Spinal cord (tissue), 10 donors: ENCODE results near the gene GHR. TPM values are rescaled to one million over a fixed set of nuclear protein-coding genes. Genes with fewer than 3 reads are reported as not detected.

Experiments
- DNase-seq, 6 donors: peaks; one replicate each; pipeline versions ENCODE4 v3.0.0 to v3.0.0-alpha.2; 2013 to 2015; ENCODE audit warnings: low spot score in 6 of 6, low read depth in 4 of 6
- H3K27ac ChIP-seq: one replicate; pipeline ENCODE4 v1.5.1; 2013; ENCODE audit warnings: low read depth, low read length, control low read depth
- H3K27me3 ChIP-seq: one replicate; pipeline ENCODE4 v1.6.1; 2013; ENCODE audit warnings: low read length; ENCODE audit not compliant: control insufficient read depth, insufficient read depth
- H3K36me3 ChIP-seq: one replicate; pipeline ENCODE4 v1.6.1; 2013; ENCODE audit warnings: low read length; ENCODE audit not compliant: control insufficient read depth, insufficient read depth
- H3K4me1 ChIP-seq: one replicate; pipeline ENCODE4 v1.6.1; 2013; ENCODE audit warnings: low read length; ENCODE audit not compliant: control insufficient read depth, insufficient read depth
- H3K4me3 ChIP-seq: one replicate; pipeline ENCODE4 v1.5.1; 2013; ENCODE audit warnings: low read depth, low read length, control low read depth
- H3K9me3 ChIP-seq: one replicate; pipeline ENCODE4 v1.6.1; 2013; ENCODE audit warnings: low read length; ENCODE audit not compliant: control insufficient read depth, insufficient read depth
- WGBS: methylation state at CpG from one replicate; pipeline ENCODE4 v1.1.5; 2013; ENCODE audit warnings: missing lambda C conversion rate; ENCODE audit not compliant: insufficient coverage; 5-methylcytosine and 5-hydroxymethylcytosine counted together
- long read RNA-seq, 4 donors: transcript quantifications; one replicate each; lab custom pipeline, GENCODE V29; 2026
- polyA plus RNA-seq, 2 donors: library from polyadenylated mRNA; unstranded; fragments of 120-200 nt; gene quantifications; one replicate each; pipeline ENCODE4 v1.2.1, GENCODE V29; 2013; ENCODE audit not compliant: insufficient read length in 2 of 2
- total RNA-seq, 2 donors: library from RNA; depleted of rRNA in 1 of 2; stranded (reverse); fragments of 120-200 nt in 1 of 2; fragments of >200 nt in 1 of 2; gene quantifications; one replicate each; pipeline versions ENCODE4 v1.2.3 to v1.2.4, GENCODE V29; 2013 to 2014
- donor health status: healthy.

The GHR gene
- total RNA-seq: 10 to 100 TPM; 12.2 to 12.7 TPM
- polyA plus RNA-seq: 10 to 100 TPM in 1 of 2 donors, 1 to 10 TPM in 1; 9.9 to 11.3 TPM
- long read RNA-seq, donor 1: 0 reads
- long read RNA-seq, donor 2, partial matches to known transcripts: 5 of 5 reads
- long read RNA-seq, donor 2, other reads (novel, unspliced or antisense): 0 of 5 reads
- long read RNA-seq, donor 3: 0 reads
- long read RNA-seq, donor 4, full-length matches to known transcripts: 2 of 2 reads
- long read RNA-seq, donor 4, partial matches to known transcripts: 0 of 2 reads
- long read RNA-seq, donor 4, other reads (novel, unspliced or antisense): 0 of 2 reads

DNA sequence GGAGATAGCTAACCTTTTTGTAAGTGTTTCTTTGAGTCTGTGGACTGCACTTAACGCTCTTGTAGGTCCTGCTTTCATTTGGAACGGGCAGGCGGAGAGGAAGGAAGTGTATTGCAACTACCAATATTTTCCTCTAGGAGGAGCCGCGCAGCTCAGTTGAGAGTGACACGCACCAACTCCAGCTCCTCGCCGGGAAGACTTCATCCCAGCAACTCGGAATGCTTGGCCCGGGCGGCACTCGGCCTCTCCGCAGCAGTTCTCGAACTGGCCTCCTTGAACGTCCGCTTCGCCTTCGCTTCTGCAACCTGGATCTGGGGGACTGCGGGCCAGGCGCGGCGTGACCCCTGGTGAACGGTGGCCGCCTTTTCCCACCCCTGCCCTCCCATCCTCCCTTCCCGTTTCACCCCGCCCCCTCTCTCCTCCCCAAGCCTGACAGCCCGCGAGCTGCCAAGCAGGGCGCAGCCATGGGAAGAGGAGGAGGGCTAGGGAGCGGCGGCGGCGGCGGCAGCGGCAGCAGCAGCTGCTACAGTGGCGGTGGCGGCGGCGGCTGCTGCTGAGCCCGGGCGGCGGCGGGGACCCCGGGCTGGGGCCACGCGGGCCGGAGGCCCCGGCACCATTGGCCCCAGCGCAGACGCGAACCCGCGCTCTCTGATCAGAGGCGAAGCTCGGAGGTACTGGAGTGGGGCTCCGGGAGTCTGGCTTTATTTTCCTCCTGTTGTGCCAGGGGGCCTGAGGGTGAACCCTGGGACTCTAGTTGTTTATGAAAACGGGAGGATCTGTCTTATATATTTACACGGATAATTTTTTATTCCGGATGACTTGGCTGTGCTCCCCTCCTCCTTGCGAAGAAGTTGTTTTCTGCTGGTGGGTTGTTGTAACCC is at the start of gene GHR:
Gene GHR, plus strand, starts transcription at position 155 of the 881 bp plus-strand sequence. CDS start 142,436 bp downstream, outside the sequence.
- Histone ChIP-seq H3K9me3 (no peaks in the 10 kb centered on the region), H3K36me3 (no peaks in the 10 kb centered on the region), H3K27ac (peak within 1 kb of the TSS; percentile 82), H3K27me3 (peaks cover 3% of the 10 kb centered on the region), H3K4me3 (peak within 1 kb of the TSS; percentile 57), H3K4me1 (peaks cover 13% of the 10 kb centered on the region)
- DNase-seq: peak; percentile 66 to 97 (median 80)
- 0% methylated on average over 45 of the region's 60 CpGs for WGBS

DNA sequence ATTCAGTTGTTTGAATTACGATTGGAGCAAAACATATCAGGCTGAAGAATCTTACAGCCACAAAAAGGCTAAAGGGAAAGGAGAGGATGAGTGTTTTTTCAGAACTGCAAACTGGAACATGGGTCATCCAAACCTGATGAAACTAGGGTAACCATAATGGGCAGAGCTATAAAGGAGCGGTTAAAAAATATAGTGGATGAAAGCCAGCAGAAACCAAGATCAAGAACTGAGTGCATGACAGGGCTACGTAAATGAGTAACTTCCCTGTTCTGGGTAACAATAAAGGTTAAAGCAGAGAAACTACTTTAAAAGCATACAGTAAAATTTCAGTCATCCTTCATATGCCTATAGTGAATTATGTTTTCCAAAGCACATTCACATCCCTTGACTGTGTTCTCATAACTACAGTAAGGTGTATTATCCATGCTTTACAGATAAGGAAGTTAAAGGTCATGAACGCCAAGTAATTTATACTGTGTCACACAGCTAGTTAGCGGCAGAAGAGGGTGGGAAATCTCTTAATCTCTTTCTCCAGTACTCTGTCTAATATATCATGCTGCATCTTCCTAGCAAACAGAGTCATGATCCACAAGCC is 48.5 kb upstream of the GHR start:
- Histone ChIP-seq H3K4me3 (no peak overlapping the region), H3K4me1 (no peaks in the 10 kb centered on the region), H3K36me3 (no peaks in the 10 kb centered on the region), H3K27ac (no peak overlapping the region), H3K9me3 (no peaks in the 10 kb centered on the region), H3K27me3 (no peaks in the 10 kb centered on the region)
- 100% methylated on average over 2 of the region's 5 CpGs for WGBS
- DNase-seq: no peak

DNA sequence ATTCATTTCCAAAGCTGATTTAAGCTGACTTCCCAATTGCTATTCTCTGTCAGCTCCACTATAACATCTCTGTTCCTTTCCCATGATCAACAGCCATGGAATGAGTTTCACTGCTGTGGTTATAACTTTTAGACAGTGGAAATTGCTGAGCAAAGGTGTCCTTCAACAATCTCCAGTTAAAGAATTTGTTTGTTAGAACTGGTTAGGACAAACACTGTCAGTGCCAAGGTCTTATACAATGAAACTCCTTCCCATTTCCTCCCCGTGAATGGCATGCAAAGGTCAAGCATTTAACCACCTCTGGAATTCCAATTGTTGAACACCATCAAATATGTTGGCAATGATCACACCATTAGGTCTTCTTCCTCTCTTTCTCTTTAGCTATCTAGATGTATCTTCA is 45.7 kb upstream of the GHR start:
- Histone ChIP-seq H3K4me3 (no peak overlapping the region), H3K9me3 (no peaks in the 10 kb centered on the region), H3K27me3 (no peaks in the 10 kb centered on the region), H3K27ac (no peak overlapping the region), H3K36me3 (no peaks in the 10 kb centered on the region), H3K4me1 (no peaks in the 10 kb centered on the region)
- DNase-seq: no peak
- 33% methylated on average over 1 of the region's 1 CpG for WGBS

DNA sequence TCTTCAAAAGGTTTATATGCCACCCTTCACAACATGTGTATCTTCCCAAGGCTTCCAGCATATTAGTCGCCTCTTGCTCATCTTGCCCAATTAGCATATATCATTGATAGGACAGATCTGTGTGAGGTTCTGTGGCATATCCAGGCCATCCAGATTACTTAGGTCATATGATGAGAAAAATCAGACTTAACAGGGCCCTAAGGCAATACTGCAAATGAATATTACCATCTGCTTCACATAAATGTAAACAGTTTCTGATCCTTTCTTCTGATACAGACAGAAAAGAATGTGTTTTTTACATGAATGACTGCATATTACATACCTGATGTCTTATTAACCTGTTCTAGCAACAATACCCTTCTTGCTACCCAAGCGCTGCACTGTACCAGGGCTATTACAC is 41.3 kb upstream of the GHR start:
- WGBS: no CpG with 5 or more reads among the region's 2 CpGs
- Histone ChIP-seq H3K9me3 (no peaks in the 10 kb centered on the region), H3K4me3 (no peak overlapping the region), H3K4me1 (no peaks in the 10 kb centered on the region), H3K36me3 (no peaks in the 10 kb centered on the region), H3K27ac (no peak overlapping the region), H3K27me3 (no peaks in the 10 kb centered on the region)
- DNase-seq: no peak

DNA sequence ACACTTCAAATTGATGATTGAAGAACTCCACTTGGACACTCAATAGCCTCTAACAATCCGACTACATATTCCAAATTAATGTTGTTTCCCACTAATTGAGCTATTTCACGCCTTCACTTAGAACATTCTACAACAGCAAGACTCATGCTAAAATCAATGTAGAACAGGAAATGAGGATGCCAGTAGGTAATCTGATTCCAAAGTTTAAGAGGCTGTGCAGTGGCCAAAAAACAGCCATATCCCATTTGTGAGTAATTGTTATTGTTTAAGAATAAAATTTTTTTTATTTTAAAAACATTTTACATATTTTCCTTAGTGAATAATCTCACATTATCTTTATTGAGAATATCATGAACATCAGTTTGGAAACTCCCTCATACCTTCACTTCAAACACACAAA is 35.7 kb upstream of the GHR start:
- Histone ChIP-seq H3K36me3 (no peaks in the 10 kb centered on the region), H3K4me3 (no peak overlapping the region), H3K27me3 (no peaks in the 10 kb centered on the region), H3K9me3 (peaks cover 2% of the 10 kb centered on the region), H3K27ac (no peak overlapping the region), H3K4me1 (no peaks in the 10 kb centered on the region)
- no CpG with 5 or more reads among the region's 2 CpGs for WGBS
- no peak for DNase-seq

DNA sequence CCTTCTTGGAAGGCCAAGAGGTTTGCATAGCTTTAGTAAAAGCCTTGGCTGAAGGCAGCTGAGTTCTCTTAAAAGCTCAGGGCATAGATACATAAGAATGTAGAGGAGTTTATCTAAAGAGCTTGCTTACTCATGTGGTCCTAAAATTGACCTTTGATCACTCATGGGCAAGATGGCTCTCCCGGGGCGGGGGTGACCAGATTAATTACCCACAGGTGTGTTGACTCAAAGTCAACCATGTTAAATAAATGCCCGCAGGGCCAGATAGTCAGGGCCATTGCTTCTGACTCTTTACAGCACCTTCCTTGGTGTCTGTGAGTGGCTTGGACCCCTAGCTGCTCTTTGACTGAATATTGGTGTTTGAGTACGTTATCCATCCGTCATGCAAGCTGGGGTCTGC is 33.1 kb upstream of the GHR start:
- H3K4me1 ChIP-seq: no peaks in the 10 kb centered on the region
- no peak overlapping the region for H3K4me3 ChIP-seq
- DNase-seq: no peak
- WGBS: 90% methylated on average over 3 of the region's 5 CpGs
- H3K9me3 ChIP-seq: peaks cover 7% of the 10 kb centered on the region
- H3K27me3 ChIP-seq: no peaks in the 10 kb centered on the region
- H3K36me3 ChIP-seq: no peaks in the 10 kb centered on the region
- no peak overlapping the region for H3K27ac ChIP-seq

DNA sequence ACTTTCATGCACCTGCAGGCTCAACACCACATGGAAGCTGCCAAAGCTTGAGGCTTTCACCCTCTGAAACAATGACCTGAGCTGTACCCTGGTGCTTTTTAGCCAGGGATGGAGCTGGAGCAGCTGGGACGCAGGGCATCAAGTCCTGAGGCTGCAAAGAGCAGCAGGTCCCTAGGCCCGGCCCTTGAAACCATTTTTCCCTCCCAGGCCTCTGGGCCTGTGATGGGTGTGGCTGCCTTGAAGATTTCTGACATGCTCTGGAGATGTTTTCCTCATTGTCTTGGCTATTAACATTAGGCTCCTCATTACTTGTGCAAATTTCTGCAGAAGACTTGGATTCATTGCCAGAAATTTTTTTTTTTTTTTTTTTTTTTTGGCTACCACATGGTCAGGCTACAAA is 30.3 kb upstream of the GHR start:
- H3K36me3 ChIP-seq: no peaks in the 10 kb centered on the region
- no peaks in the 10 kb centered on the region for H3K4me1 ChIP-seq
- no peaks in the 10 kb centered on the region for H3K27me3 ChIP-seq
- no peak overlapping the region for H3K4me3 ChIP-seq
- H3K9me3 ChIP-seq: peaks cover 7% of the 10 kb centered on the region
- no peak overlapping the region for H3K27ac ChIP-seq
- WGBS: 68% methylated on average over 2 of the region's 2 CpGs
- no peak for DNase-seq

DNA sequence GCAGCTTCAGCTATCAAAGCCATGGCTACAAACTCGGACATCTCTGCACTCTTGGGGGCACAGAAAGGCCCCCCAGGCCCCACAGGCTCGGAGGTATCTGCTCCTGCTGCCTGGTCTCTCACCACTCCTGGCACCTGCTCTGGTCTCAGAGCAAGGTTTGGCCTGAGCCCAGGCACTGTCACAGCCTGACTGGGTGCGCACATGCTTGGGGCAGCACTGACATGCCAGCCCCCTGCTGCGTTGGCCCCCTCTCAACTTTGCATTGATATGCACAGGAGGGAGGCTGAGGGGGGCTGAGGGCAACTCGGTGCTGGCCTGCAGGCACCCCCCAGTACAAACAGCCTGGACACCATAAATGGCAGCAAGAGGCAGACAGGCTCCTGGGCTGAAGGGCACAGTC is 27.1 kb upstream of the GHR start:
- Histone ChIP-seq H3K4me1 (no peaks in the 10 kb centered on the region), H3K27me3 (no peaks in the 10 kb centered on the region), H3K9me3 (peaks cover 7% of the 10 kb centered on the region), H3K27ac (no peak overlapping the region), H3K4me3 (no peak overlapping the region), H3K36me3 (no peaks in the 10 kb centered on the region)
- WGBS: 87% methylated on average over 5 of the region's 5 CpGs
- DNase-seq: no peak

DNA sequence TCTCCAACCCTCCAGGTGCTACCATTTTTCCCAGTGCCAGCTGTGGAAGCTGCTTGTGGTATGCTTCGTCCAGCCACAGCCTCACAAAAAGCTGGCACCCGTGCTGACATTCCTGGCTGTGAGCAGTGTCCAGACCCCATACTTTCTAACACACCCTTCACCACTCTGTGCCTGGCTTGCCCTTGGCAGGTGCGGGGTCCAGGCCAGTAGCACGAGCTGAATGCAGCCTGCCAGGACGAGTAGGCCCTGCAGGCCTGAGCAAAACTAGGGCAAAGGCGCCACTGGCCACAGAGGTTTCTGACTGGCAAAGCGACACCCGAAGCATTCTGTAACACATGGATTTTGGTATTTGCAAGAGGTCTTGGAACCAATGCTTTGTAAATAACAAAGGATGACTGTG is 26.0 kb upstream of the GHR start:
- peaks cover 7% of the 10 kb centered on the region for H3K9me3 ChIP-seq
- no peaks in the 10 kb centered on the region for H3K4me1 ChIP-seq
- H3K4me3 ChIP-seq: no peak overlapping the region
- DNase-seq: no peak
- H3K27ac ChIP-seq: no peak overlapping the region
- no peaks in the 10 kb centered on the region for H3K27me3 ChIP-seq
- WGBS: 85% methylated on average over 5 of the region's 8 CpGs
- no peaks in the 10 kb centered on the region for H3K36me3 ChIP-seq
